Measurements from ENCODE around the gene ATP8A2.

Gene ATP8A2

DNA sequence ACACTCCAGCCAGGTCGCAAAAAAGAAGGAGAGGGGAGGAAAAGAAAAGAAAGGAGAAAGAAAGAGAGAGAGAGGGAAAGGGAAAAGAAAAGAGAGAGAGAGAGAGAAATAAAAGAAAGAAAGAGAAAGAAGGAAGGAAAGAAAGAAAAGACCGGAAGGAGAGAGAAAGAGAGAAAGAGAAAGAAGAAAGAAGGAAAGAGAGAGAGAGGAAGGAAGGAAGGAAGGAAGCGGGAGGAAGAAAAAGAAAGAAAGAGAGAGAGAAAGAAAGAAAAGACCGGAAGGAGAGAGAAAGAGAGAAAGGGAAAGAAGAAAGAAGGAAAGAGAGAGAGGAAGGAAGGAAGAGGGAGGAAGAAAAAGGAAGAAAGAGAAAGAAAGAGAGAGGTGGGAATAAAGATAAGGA is 359.3 kb downstream of the ATP8A2 start:
- TF ChIP-seq ZNF274 (IDR thresholded peaks at IDR 0.05; ENCODE audit: low read depth, low read length): no peak
- no peak overlapping the region for H3K4me3 ChIP-seq (ENCODE audit: low read length)

DNA sequence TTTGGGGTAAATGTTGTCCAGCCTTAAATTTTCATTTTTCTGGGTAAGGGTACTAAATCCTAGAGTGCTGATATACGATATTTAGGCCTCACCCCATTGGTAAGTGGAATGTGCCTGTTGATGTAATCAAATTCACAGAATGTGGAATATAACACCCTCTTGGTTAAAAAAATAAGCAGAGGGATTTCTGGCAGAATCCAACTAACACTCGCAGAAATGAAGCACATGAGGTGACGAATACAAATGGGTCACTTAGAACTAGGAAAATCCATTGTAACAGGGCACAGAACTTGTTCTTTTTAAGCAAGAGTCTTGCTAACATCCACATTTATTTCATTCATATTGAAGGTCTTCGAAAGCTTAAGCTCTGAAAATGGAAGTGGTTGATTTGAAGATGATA is 359.8 kb downstream of the ATP8A2 start:
- TF ChIP-seq ZNF274 (IDR thresholded peaks at IDR 0.05; ENCODE audit: low read depth, low read length): no peak
- no peak overlapping the region for H3K4me3 ChIP-seq (ENCODE audit: low read length)

DNA sequence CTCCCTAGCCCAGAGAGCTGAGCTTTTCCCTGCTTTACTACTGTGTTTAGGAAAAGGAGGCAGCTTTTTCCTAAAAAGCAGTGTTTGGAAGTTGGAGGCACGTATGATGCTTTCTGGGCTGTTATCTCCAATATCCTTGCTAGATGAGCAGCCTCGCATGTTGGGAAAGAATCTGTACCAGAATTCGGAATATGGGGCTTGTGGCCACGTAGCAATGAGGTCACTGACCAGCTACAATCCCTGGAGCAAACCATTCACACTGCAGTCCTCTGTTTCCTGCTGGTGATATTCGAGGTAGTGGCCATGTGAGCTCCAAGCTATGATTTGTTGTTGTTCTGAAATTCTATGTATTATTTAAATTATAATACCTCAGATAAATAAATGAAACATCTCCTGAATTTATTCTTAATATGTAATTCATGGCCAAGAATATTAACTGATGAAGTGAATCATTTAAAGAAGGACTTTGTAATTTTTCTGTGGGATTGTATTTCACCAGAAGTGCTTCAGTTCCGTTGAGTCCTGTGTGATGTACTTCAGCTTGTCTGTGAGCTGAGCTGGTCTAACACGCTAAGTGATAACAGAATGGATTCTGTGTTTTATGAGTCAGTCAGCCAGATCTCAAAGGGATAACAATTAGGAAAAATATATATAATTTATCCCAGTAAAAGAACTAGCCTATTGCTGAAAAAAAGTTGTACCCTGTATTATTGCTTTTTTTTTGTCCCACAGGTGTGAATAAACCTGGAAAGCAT is 360.5 kb downstream of the ATP8A2 start:
- no peak for TF ChIP-seq ZNF274 (IDR thresholded peaks at IDR 0.05; ENCODE audit: low read depth, low read length)
- H3K4me3 ChIP-seq (ENCODE audit: low read length): no peak overlapping the region

DNA sequence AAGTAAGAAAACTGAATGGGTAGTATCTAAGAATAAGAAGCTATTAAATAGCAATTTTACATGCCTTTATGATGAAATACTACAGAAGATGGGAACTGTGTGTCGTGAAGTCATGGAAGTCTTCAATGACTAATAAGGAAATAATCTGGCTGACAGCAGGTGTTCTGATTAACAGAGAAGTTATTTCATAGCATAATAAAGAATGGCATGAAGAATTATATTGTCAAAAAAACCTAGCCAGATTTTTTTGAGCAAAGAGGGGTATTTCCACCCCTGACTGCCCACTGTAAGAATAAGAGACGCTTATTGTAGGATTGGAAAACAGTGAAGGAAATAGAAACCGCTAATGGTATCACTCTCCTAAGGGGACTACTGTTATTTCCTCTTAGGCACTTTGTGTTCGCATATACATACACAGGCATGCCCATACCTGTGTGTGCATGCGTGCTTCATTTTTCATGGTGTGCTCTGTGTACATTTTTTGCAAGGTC is 361.3 kb downstream of the ATP8A2 start:
- no peak for TF ChIP-seq ZNF274 (IDR thresholded peaks at IDR 0.05; ENCODE audit: low read depth, low read length)

DNA sequence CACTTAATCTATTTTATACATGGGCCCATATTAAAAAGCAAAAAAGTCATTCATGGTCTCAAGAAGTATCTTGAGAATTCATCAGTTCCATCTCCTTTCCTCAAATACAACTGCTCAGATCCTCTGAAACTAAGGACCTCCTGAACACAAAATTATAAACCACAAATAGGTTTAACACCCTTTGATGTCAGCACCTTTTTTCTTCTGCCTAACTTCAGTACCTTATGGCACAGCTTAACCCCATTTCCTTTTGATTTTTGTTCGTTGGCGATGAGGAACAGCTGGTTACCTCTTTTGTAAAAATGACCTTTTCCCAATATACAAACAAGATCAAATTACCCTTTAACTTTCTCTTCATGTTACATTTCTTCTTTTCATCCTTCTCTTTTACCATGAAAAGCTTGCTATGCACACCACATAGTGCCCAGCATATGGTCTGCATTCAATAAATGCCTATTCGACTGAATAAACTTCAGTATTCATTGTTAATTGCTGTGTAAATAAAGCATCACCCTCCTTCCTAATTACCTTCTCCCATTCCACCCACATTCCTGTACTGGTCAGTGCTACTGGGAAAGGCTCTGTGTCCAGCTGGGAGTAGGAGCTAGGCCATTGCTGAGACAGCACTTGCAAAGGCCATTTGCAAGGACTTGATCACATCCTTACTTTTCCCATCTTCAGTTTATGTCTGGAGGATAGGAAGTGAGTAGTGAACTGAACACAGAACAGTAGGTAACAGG is 362.1 kb downstream of the ATP8A2 start:
- TF ChIP-seq ZNF274 (IDR thresholded peaks at IDR 0.05; ENCODE audit: low read depth, low read length): no peak
- no peak overlapping the region for H3K4me3 ChIP-seq (ENCODE audit: low read length)

More for the DNA sequence above, 361.3 kb downstream of the ATP8A2 start:
- H3K4me3 ChIP-seq (ENCODE audit: low read length): no peak overlapping the region

DNA sequence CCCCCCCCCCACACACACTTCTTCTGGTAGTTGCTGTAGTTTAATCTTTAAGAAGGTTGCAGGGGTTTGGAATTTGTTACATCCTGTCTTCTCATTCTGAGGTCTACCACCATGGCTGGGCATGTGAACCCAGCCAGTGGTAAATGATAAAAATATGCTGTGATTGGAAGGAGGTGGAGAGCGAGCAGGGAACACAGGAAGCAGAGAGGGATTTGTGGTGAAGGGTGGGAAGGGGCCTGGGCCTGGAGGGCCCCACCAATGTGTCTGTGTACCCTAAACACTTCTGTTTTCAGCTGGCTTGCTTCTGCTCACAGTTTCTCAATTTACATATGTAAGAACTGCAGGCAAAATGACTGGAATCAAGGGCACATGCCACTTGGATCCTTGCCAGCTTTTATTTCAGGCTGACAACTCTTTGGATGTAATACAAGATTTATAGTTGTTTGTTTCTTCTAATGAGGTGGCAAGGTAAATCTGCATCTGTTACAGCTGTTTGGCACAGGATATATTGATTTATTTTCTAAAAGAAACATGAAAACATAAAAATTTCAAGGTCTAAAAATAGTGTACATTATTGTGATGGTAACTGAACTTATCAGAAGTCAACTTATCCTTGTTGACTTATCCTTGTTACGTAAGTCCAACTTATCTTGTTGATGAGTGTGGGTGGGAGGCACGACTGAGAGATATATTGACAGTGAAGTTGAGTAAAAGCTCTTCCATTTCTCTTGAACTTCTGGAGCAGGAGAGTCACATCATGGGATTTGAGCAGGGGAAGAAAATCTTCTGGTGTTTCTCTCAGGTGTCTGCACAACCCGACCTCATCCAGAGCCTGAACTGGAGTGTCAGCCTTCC is 366.8 kb downstream of the ATP8A2 start:
- TF ChIP-seq ZNF274 (IDR thresholded peaks at IDR 0.05; ENCODE audit: low read depth, low read length): no peak

DNA sequence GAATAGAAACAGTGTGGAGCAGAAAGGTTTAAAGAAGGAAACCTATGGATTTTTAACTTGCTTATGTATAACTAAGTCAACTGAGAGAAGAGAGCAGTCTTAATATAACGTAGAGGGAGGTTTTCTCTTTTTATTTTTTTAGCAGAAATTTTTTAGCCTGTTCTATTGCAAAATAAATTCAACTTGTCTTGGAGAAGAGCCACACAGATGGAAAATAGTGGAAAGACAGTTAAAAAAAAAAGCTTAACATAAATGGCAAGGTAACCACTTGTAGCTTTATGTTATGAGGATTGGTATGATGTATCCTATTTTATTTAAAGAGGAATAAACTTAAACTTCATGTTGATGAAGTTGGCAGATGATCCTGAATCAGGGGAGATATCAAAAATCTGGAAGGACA is 367.6 kb downstream of the ATP8A2 start:
- no peak overlapping the region for H3K4me3 ChIP-seq (ENCODE audit: low read length)
- no peak for TF ChIP-seq ZNF274 (IDR thresholded peaks at IDR 0.05; ENCODE audit: low read depth, low read length)

More for the DNA sequence above, 366.8 kb downstream of the ATP8A2 start:
- no peak overlapping the region for H3K4me3 ChIP-seq (ENCODE audit: low read length)

DNA sequence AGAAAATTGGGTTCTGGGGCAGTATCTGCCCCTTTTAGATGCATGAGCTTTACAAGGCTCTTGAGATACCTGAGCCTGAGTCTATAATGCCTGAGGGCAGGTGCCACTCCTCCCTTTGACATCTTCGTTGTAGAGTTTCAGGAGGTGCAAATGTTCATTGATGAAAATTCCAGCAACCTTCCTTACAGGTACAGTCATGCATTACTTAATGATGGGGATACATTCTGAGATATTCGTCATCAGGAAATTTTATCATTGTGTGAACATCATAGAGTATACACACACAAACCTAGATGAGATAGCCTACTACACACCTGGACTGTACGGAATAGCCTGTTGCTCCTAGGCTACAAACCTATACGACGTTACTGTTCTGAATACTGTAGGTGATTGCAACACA is 370.0 kb downstream of the ATP8A2 start:
- TF ChIP-seq ZNF274 (IDR thresholded peaks at IDR 0.05; ENCODE audit: low read depth, low read length): no peak
- no peak overlapping the region for H3K4me3 ChIP-seq (ENCODE audit: low read length)

DNA sequence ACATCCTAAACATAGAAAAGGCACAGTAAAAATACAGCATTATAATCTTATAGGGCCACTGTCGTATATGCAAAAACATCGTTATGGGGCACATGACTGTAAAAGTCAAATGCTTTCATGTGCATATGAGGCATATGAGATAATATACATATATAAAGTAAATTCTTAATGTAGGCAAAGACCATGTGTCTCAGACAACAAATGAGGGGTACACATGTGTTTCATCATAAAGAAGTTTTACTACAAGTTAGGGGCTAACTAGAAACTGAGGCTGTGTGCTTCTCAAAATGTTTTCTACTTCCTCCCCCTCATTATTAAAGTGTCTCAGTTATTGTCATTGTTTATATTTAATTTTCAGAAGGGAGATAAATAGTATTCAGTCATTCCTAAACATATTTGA is 370.4 kb downstream of the ATP8A2 start:
- TF ChIP-seq ZNF274 (IDR thresholded peaks at IDR 0.05; ENCODE audit: low read depth, low read length): no peak
- H3K4me3 ChIP-seq (ENCODE audit: low read length): no peak overlapping the region

DNA sequence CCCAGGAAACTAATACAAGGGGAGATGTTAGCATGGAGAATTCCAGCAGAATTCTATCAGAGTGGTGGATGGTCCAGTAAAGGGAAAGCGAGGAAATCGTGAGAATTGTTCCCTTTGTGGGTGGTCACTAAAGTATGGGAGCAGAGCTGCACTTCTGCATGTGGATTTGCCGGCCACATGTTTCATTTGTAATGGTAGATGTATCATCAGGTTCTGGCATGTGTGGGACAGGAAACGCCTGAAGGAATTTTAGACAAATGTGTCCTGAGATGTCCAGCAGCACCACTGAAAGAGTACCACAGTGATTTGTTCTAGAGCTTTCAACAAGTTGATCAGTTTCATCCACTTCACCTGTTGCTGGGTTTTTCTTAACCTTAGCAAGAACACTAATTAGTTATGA is 371.6 kb downstream of the ATP8A2 start:
- TF ChIP-seq ZNF274 (IDR thresholded peaks at IDR 0.05; ENCODE audit: low read depth, low read length): no peak
- no peak overlapping the region for H3K4me3 ChIP-seq (ENCODE audit: low read length)

DNA sequence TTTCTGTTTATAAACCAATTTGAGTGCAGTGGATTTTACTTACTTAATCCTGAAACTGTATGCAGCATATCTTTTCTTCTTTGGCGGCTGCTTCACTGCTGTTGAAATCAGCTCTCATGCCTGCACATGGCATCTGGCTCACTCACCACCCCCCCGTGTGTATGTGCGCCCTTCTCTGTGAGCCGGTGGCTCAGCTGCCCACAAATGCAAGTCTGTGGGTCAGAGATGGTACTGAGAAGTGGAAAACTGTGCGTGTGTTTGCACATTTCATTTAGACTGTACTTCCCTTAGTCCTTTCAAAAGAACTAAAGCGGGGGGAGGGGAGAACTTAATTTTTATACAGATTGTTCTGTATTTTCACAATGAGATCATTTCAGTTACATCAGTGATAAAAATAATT is 372.4 kb downstream of the ATP8A2 start:
- no peak for TF ChIP-seq ZNF274 (IDR thresholded peaks at IDR 0.05; ENCODE audit: low read depth, low read length)
- H3K4me3 ChIP-seq (ENCODE audit: low read length): no peak overlapping the region

DNA sequence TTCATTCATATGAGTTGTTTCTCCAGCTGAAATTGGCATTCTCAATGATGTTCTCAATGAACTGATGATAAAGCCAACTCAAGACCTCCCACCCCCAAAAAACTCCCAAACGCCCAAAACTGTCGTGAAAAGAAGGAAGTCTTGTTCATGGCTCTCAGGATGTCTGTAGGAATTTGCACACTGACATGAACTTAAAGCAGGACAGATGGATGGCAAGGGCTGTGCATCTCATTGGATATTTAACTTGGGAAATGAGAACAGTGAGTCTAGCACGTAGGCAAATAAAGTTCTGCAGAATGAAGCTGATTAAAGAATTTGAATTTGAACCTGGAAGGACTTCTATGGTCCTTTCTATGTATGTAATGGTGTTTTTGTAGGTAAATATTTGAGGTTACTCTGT is 374.4 kb downstream of the ATP8A2 start:
- H3K4me3 ChIP-seq (ENCODE audit: low read length): no peak overlapping the region
- no peak for TF ChIP-seq ZNF274 (IDR thresholded peaks at IDR 0.05; ENCODE audit: low read depth, low read length)

DNA sequence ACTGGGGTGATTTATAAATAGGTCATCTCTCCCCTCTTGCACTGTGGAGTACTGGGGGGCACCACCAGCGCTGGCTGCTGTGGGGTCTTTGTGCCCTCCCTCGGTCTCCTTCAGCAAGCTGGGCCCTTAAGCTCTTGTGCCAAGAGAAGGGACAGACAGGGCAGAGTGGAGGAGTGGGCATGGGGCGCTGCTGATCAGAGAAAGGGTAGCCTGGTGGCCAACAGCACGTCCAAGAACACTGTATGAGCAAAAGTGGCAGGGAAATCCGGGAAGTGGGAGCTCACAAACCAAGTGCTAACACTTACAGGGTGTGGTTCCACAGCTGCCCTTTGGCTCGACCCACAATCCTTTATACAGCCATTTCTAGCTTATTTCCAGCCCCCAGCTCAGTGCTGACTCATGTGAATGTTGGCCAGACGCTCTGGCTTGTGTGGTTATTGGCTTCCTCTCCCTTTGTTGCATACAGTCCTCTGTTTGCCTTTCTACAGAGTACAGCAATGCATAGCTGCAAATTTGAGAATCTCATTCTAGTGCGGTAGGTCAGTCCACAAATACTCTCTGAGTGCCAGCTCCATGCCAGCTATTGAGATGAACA is 381.3 kb downstream of the ATP8A2 start:
- no peak overlapping the region for H3K4me3 ChIP-seq (ENCODE audit: low read length)
- TF ChIP-seq ZNF274 (IDR thresholded peaks at IDR 0.05; ENCODE audit: low read depth, low read length): no peak

DNA sequence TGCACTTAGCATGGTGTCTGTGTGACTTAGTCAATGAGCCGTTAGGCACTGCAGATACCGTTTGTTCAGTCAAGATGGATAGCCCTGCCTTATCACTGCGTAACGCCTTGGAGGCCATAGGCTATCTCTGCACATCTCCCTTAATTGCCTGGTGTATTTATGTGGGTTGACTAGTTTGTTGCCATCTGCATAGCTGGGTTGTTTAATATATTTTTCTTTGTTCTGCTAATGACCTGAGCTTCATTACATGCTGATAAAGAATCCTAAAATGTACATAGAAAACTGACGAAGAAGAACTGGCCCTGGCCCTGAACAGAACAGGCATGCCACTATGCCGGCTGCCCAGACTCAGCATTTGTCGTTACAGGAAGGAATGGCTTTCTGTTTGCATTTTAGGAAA is 382.2 kb downstream of the ATP8A2 start:
- TF ChIP-seq ZNF274 (IDR thresholded peaks at IDR 0.05; ENCODE audit: low read depth, low read length): no peak
- no peak overlapping the region for H3K4me3 ChIP-seq (ENCODE audit: low read length)

Data from GM08714 (cell line).